ENCODE data around the gene UNC93B1.

Gene UNC93B1

DNA sequence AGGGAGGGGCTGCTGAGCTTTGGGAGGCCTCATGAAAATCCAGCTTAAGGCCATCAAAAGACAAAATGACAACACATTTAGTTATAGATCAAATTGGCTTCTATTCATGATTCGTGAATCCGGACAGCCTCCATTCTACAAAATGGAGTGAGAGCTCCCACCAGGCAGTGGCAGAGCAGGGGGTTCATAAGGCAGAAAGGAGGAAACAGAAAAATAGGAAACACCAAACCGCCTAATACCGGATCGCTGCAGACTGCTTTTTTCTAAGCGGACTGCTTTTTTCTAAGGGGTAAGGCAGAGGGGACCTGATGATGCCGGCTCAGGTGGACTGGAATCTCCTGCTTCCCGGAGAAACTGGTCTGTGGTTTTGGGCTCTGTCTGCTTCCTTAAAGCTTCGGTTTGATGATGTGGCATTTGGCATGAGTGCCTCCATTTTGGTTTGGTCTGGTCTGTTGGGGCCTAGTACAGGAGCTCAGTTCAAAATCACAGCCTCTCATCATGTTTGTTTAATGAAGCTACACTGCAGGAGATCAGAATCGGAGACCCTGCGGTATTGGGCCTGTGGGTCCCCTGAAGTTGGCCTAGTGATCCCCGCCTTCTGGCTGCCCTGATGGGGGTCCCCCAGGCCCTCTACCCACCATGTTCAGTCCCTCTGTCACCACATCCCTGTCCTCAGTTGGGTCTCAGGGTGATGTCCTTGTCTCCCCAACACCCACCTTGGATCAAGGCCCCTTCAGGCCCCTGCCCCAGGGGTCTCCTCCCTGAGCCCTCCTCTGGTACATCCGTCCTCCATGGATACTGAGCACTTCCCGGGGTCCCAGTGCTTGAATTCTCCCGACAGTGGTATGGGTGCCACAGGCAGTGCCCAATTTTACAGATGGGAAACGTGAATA is 7.4 kb upstream of the UNC93B1 start:
- ChIA-PET CTCF (interaction anchor here (0.6 kb wide), 1 partner anchor 17 kb away, joined by 3 read pairs; no protein-coding TSS in a partner anchor), POLR2A (ENCODE audit: low non-redundant PET) (no interaction called here)
- no peak for DNase-seq (ENCODE audit: low spot score)
- TF ChIP-seq, protein P1, sequence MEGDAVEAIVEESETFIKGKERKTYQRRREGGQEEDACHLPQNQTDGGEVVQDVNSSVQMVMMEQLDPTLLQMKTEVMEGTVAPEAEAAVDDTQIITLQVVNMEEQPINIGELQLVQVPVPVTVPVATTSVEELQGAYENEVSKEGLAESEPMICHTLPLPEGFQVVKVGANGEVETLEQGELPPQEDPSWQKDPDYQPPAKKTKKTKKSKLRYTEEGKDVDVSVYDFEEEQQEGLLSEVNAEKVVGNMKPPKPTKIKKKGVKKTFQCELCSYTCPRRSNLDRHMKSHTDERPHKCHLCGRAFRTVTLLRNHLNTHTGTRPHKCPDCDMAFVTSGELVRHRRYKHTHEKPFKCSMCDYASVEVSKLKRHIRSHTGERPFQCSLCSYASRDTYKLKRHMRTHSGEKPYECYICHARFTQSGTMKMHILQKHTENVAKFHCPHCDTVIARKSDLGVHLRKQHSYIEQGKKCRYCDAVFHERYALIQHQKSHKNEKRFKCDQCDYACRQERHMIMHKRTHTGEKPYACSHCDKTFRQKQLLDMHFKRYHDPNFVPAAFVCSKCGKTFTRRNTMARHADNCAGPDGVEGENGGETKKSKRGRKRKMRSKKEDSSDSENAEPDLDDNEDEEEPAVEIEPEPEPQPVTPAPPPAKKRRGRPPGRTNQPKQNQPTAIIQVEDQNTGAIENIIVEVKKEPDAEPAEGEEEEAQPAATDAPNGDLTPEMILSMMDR (conservative IDR thresholded peaks at IDR 0.05; ENCODE audit: low read depth), result no peak
- peak overlapping the region; percentile 99 for H3K27ac ChIP-seq

DNA sequence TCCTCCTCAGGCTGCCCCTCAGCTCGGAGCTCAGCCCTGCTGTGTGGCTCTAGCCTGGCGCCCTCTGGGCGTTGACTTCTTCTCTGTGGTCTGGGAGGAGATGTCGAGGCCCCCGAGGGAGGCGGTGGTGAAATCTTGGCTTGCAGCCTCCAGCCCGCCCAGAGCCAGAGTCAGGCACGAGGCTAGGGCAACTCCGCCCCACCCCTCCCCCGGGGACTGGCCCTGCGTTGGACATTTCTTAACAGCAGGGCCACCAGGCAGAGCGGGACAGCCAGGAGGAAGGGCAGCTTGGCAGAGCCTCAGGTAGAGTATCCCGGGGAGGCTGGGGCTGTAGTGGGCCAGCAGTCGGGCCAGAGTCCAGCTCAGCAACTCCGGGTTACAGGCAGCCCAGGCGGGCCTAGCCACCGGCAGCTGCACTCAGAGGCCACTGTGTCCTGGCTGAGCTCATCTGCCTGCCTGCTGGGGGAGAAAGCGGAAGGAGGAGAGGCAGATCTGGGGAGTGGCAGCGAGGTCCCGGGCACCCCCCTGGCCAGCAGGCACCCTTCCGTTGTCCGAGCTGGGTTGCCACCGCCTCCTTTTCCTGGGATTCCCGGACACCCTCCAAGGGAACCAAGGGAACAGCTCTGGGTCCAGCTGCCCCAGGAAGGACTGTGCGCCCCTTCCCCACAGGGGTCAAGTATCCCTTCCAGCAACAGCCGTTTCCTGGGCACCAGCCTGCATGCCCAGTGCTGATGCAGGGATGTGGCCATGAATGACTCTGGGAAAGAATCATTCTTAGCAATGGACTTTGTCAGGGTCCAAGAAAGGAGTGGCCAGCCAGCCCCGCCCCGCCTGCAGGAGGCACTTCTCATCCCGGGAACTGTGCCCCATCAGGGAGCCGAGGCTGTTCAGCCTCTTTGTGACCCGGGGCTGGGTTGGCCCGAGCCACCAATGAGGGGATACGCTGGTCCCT is 6.5 kb upstream of the UNC93B1 start, which contains the start of gene ALDH3B1:
TSS of gene ALDH3B1 (plus strand) at position 238 of the 952 bp plus-strand sequence. CDS start 4,971 bp downstream, outside the sequence.
- TF ChIP-seq, protein P1 (conservative IDR thresholded peaks at IDR 0.05; ENCODE audit: low read depth), result no peak
- ChIA-PET POLR2A (ENCODE audit: low non-redundant PET) (interaction anchor here (0.5 kb wide), 1 partner anchor 381 kb away, joined by 3 read pairs; no protein-coding TSS in a partner anchor), CTCF (interaction anchor here (0.6 to 1.2 kb wide), 3 partner anchors 10 to 32 kb away, joined by 3 to 4 read pairs (median 4); no protein-coding TSS in a partner anchor)
- H3K27ac ChIP-seq, result peak within 1 kb of the TSS; percentile 99
- peak; percentile 70 for DNase-seq (ENCODE audit: low spot score)

DNA sequence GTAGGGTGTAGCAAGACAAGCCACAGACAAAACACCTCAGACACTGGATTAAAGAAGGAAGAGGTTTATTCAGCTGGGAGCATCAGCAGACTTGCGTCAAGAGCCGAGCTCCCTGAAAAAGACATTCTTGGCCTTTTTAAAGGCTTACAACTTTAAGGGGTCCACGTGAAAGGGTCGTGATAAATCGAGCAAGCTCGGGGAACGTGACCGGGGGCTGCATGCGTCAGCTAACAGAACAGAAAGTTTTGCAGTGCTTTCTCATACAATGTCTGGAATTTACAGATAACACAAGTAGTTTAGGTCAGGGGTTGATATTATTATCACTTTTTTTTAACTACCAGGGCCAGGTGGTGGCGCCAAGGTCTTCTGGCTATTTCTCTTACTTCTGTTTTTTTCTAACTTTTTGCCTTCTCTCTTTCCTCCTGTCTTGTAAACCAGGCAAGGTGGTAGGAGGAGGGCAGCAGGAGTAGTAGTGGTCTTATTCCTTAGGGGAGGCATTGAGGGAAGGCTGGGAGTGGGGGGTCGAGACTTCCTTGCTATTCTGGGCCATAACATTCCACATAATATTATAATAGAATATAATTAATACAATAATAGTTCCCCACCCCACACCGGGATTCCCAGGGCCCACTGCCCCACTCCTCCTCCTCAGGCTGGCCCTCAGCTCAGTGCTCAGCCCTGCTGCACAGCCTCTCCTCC is 5.6 kb upstream of the UNC93B1 start:
- TF ChIP-seq, protein P1 (conservative IDR thresholded peaks at IDR 0.05; ENCODE audit: low read depth), result peak; percentile 56
- H3K27ac ChIP-seq, result peak overlapping the region; percentile 99
- ChIA-PET CTCF (interaction anchor here (0.6 to 1.2 kb wide), 3 partner anchors 11 to 33 kb away, joined by 4 to 15 read pairs (median 4); no protein-coding TSS in a partner anchor), POLR2A (ENCODE audit: low non-redundant PET) (no interaction called here)
- DNase-seq (ENCODE audit: low spot score), result no peak

DNA sequence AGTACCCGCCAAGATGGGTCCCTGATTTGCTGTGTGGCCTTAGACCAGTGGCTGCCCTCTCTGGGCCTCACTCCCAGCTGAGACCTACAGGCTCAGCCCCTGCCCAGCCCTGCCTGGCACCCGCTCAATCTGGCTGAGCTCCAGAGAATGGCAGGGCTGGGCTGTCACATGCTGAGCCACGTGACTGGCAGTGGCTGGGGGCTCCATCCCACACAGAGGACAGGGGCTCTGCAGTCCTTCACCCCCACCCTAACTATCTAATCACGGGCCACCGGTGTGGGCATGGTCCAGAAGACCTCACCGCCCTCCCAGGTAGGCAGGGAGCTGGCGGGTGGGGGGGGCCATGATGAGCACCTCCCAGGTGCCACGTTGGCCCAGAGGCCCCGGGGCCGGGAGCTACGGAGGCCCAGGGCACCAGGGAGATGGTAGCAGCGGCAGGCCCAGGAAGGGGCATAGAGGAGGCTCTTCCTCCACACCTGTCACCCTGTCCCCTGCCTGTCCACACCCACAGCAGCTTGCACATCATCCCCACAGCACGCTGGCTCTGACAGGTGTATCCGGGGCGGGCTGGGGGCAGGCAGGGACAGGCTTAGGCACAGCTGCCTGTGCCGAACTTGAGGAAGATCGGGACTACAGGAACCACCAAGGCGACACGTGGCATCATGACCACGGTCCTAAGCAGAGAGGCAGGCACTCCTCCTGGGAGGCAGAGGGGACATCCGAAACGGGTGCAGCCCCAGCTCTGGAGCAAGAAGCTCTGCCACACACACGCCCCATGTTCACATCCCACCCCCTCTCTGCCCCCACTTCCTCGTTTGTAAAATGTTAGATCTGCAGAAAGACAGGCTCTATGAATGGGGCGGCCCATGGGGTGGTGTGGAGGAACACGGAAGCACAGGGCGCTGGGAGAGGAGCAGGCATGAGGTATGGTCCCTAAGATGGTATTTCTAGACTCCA is 4.8 kb upstream of the UNC93B1 start:
- ChIA-PET POLR2A (ENCODE audit: low non-redundant PET) (no interaction called here), CTCF (interaction anchor here (0.7 kb wide), 2 partner anchors 16 to 198 kb away, joined by 4 to 15 read pairs; no protein-coding TSS in a partner anchor)
- DNase-seq (ENCODE audit: low spot score), result no peak
- H3K27ac ChIP-seq, result peak overlapping the region; percentile 99
- TF ChIP-seq, protein P1 (conservative IDR thresholded peaks at IDR 0.05; ENCODE audit: low read depth), result no peak

DNA sequence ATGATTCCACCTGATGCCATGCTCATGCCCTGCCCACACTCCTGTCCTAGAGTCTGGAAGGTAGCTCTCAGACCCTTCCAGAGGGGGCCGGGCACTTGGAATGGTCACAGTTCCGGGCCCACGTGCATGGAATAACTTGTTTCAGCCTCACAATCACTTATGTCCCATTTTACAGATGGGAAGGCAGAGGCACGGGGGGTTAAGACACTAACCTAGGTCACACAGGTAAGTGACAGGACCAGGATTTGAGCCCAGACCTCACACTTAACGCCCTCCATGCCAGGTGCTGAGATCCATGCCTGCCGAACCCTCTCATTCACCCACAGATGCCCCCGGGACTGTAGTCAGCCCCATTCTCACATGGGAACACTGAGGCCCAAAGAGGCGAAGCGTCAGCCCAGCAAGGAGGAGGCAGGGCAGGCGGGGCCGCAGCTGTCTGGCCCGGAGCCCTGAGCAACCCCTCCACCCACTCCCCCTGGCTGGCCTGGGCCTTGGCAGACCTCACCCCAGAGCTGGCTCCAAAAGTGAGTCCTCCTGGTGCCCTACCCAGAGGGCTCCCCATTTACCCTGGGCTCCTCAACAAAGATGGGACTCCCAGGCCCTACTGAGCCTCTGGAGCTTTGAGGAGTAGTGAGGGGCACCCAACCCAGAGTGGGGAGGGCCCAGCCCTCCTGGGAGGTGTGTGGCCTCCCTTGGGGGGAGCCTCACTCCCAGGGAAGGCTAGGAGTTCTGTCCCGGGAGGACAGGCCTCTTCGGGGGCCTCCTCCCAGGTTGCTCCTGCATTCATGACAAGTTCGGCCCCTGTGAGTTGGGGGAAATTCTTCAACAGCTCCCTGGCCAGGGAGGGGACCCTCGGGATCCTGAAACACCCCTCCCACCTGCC is 3.8 kb upstream of the UNC93B1 start:
- CTCF ChIA-PET, result no interaction called here
- DNase-seq (ENCODE audit: low spot score), result no peak
- H3K27ac ChIP-seq, result peak overlapping the region; percentile 99
- TF ChIP-seq, protein P1 (conservative IDR thresholded peaks at IDR 0.05; ENCODE audit: low read depth), result no peak
- POLR2A ChIA-PET (ENCODE audit: low non-redundant PET), result no interaction called here

All from RWPE1 (cell line).